Jurkat, Clone E6-1 (cell line): ENCODE results near the gene CDC73.
"Not testable (repeated sequence)": the region's sequence is repeated elsewhere in the genome, so short reads cannot be mapped to it uniquely, and the experiment has no call there.

Source experiments
- DNase-seq: peaks from one replicate; pipeline ENCODE4 v3.0.0-alpha.2; 2011; ENCODE audit warnings: low read depth, low spot score
- H3K4me3 ChIP-seq: 2 replicates; pipeline ENCODE4 v1.5.1; 2011; ENCODE audit warnings: mild to moderate bottlenecking, low read length, control low read depth, moderate library complexity

The CDC73 gene

GRCh38 chr1:193111641-193112090 is 10.2 kb upstream of the CDC73 start:
- no peak overlapping the region for H3K4me3 ChIP-seq
- DNase-seq: no peak

GRCh38 chr1:193113258-193113991 is 8.4 kb upstream of the CDC73 start:
- no peak overlapping the region for H3K4me3 ChIP-seq
- DNase-seq: no peak

GRCh38 chr1:193113992-193114332 is 7.9 kb upstream of the CDC73 start:
- no peak for DNase-seq

DNA sequence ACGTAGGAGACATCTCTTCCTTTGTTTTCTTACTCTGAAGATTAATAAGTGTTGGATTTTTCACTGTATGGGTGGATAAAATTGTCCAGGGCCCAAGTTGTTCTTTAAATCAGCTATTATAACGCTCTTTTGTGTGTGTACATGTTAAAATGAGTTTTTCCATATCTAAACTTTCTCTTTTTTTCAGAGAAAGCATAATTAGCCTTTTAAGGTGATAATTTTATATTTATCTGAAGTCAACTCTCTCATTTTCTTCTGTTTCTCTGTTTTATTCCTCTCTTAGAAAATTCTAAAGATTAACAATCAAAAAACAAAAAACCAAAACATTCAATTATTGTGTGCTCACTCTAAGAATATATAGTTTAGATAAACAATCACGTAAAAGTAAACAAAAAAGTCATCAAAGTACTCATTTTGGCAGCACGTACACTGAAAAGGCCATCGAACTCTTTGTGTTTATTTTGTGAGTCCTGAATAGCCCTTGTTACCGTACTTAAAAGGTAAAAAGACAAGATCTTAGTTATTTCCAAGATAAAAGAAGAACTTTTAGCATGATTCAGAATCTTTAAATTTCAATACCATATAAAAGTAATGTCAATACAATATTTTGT is 7.2 kb upstream of the CDC73 start:
- DNase-seq: no peak

More at GRCh38 chr1:193113992-193114332, 7.9 kb upstream of the CDC73 start:
- H3K4me3 ChIP-seq: no peak overlapping the region

DNA sequence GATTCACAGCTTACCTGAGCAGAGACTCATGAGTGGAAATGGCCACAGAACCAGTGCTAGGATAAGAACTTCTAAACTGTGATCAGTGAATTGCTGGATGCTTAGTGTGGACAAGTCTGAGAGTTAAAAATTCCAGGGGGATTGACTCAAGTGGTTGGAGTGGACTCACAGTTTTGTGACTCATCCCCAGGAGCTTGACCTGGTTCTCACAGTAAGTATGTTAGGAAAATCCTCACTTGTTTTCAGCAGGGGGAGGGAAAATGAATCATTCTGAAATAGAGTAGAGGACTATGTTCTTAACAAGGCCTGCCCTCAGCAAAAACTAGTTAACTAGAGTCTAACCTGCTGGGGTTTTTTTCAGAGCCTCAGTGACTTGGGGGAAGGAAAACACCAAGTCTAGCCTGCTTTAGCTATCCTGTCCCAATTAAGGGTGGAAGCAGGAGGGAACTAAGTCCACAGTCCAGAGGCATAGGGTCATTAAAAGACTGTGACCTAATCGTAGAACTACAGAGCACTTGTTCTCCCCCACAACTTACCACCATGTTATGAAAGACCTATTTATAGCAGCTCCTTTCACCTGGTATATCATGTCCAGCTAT is 6.1 kb upstream of the CDC73 start:
- H3K4me3 ChIP-seq: no peak overlapping the region
- no peak for DNase-seq

More for the DNA sequence above, 7.2 kb upstream of the CDC73 start:
- H3K4me3 ChIP-seq: no peak overlapping the region

DNA sequence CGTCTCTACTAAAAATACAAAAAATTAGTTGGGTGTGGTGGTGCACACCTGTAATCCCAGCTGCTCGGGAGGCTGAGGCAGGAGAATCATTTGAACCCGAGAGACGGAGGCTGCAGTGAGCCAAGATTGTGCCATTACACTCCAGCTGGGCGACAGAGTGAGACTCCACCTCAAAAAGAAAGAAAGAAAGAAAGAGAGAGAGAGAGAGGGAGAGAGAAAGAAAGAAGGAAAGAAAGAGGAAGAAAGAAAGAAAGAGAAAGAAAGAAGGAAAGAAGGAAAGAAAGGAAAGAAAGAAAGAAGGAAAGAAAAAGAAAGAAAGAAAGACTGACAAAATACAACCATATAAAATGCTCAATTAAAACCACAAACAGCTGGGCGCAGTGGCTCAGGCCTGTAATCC is 4.7 kb upstream of the CDC73 start:
- not testable (repeated sequence) for DNase-seq, H3K4me3 ChIP-seq

DNA sequence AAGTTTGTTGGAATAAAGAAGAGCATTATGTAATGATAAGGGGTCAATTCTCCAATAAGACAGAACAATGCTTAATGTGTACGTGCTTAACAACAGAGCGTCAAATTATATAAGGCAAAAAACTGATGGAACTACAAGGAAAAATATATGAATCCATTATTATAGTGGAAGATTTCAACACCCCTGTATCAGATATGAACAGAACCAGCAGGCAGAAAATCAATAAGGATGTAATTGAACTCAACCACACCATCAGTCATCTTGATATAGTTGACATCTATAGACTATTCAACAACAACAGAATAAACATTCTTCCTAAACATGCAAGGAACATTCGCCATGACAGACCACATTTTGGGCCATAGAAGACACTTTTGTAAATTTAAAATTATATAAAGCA is 3.6 kb upstream of the CDC73 start:
- no peak for DNase-seq
- no peak overlapping the region for H3K4me3 ChIP-seq

- H3K4me3 ChIP-seq: no peak overlapping the region
- no peak for DNase-seq
Observed at GRCh38 chr1:193118803-193119730, 2.8 kb upstream of the CDC73 start.

- DNase-seq: no peak
- peak overlapping the region; percentile 60 for H3K4me3 ChIP-seq
Observed at GRCh38 chr1:193120604-193121166, 1.1 kb upstream of the CDC73 start.

DNA sequence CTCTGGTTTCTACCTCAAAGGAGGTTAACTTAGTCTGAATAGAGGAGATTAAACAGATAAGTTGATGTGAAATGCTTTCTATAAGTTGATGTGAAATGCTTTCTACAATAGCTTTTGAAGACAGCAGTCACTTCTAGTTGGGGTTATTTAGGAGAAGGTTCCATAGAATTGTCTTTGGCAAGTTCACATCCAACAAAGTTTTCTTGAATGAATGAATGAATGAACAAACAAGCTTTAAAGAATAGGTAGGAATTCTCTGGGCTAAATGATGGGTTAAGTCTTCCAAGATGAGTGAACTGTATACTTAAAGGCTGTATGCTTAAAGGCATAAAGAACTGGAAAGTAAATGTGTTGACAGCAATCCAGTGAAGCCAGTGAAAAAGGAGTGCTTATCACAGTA is 1.9 kb downstream of the CDC73 start:
- DNase-seq: no peak
- H3K4me3 ChIP-seq: no peak overlapping the region

DNA sequence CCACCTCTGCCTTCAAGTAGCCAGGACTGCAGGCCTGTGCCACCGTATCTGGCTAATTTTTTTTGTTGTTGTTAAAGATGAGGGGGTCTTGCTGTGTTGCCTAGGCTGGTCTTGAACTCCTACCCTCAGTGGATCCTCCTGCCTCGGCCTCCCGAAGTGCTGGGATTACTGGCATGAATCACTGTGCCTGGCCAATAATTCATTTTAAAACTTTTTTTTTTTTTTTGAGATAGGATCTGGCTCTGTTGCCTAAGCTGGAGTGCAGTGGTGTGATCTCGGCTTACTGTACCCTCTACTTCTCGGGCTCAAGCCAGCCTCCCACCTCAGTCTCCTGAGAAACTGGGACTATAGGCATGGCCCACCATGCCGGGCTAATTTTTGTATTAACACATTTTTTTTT is 3.5 kb downstream of the CDC73 start:
- no peak overlapping the region for H3K4me3 ChIP-seq
- no peak for DNase-seq

GRCh38 chr1:193131266-193131860 is 9.5 kb downstream of the CDC73 start:
- H3K4me3 ChIP-seq: no peak overlapping the region
- DNase-seq: no peak

DNA sequence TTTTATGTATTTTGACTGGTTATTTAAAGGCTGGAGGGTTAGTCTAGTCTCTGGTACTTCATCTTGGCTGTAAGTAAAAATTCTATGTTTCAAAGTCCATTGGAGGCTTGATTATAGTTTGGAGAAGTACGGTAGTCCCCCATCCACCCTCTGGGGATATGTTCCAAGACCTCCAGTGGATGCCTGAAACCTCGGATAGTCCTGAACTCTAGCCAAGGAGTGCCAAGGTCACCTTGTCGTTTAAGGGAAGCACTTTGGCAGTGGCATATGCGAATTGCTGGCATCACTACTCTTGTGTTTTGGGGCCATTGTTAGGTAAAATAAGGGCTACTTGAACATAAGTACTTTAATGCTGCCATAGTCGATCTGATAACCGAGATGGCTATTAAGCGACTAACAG is 18.4 kb downstream of the CDC73 start:
- H3K4me3 ChIP-seq: no peak overlapping the region
- DNase-seq: no peak

GRCh38 chr1:193141804-193142203 is 20.0 kb downstream of the CDC73 start:
- DNase-seq: peak; percentile 66
- no peak overlapping the region for H3K4me3 ChIP-seq

- no peak for DNase-seq
- H3K4me3 ChIP-seq: no peak overlapping the region
Observed at GRCh38 chr1:193142409-193142808, 20.6 kb downstream of the CDC73 start.

- no peak overlapping the region for H3K4me3 ChIP-seq
- no peak for DNase-seq
Observed at GRCh38 chr1:193143285-193143684, 21.5 kb downstream of the CDC73 start.

- no peak for DNase-seq
- no peak overlapping the region for H3K4me3 ChIP-seq
Observed at GRCh38 chr1:193144361-193144938, 22.6 kb downstream of the CDC73 start.

GRCh38 chr1:193144999-193145398 is 23.2 kb downstream of the CDC73 start:
- no peak for DNase-seq
- H3K4me3 ChIP-seq: no peak overlapping the region
